ENCODE data around the gene PGAM2. TPM values are rescaled to one million over a fixed set of nuclear protein-coding genes. Genes with fewer than 3 reads are reported as not detected.

Gene PGAM2
- total RNA-seq, 1 experiment from 2014 or later, result not detected

DNA sequence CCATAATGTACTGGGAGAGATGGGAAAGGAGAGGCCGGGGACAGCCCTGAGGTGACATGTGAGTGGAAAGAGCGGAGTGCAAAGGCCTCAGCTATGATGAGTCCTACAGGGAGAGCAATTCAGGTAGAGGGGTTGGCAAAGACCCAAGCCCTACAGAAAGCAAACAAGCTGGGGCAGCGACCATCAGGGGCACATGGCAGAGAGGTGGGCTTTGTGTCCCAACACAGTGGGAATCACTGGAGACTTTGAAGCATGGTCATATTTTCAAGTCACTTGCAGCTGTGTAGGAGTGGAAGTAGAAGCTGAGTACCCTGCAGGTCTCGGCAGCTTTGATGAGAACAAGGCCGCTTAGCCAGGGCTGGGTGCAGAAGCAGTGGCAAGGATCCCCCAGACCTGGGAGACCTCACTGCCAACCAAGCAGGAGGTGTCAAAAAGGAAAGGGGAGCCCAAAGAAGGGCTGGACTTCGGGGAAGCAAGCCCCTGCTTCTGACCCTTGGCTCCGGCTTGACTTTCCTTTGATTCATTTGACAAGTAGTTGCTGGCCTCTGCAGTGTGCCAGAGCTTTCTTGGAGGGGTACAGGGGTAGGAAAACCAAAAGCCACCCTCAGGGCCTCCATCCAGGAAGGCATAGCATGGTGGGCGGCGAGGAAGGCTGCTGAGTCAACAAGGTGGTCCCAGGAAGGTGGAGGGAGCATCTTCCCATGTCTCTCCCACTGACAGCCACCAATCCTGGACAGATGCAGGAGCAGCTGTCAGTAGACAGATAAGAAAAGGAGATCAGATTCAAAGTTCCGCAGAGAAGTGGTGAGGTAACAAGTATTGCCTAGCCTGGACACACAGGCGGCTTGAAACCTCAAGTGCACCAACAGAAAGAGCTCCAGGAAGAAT is 1.9 kb upstream of the PGAM2 start:
- no peak for DNase-seq (ENCODE audit: low read depth)

GRCh38 chr7:44066494-44067063 is 1.2 kb upstream of the PGAM2 start:
- DNase-seq (ENCODE audit: low read depth), result no peak

DNA sequence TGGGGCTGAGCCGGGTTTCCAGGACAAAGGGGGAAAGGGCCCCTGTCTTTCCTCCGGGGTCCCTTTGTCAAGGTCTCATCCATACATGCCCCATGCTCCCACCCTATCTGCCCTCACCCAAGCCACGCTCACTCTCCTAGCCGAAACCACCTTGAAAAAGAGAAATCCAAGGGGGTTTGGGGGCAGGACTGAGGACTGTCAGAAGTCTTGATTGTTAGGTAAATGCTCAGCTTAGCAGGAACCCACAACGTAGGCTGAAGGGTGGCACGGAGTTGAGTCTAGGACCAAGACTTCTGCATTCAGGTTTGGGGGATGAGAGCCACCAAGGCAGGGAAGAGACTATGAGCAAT is 719 bp upstream of the PGAM2 start:
- DNase-seq (ENCODE audit: low read depth), result no peak

DNA sequence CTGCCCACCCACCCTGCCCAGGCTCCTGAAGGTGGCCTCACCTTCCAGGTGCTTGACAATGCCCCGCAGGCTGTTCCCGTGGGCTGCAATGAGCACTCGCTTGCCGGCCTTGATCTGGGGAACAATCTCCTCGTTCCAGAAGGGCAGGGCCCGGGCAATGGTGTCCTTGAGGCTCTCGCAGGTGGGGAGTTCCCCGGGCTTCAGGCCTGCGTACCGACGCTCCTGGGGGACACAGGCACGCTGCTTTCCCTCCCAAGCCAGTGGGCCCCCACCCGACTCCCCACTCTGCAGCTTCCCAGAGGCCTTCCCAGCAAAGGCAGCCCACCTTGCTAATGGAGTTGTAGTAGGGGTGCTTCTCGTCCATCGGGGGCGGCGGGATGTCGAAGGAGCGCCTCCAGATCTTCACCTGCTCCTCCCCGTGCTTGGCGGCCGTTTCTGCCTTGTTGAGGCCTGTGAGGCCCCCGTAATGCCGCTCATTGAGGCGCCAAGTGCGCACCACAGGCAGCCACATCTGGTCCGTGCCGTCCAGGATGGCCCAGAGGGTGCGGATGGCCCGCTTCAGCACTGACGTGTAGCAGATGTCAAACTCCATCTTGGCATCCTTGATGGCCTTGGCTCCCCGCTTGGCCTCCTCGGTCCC is 456 bp downstream of the PGAM2 start:
- no peak for DNase-seq (ENCODE audit: low read depth)

- no peak for DNase-seq (ENCODE audit: low read depth)
Observed at GRCh38 chr7:44063894-44064651, 1.3 kb downstream of the PGAM2 start.

DNA sequence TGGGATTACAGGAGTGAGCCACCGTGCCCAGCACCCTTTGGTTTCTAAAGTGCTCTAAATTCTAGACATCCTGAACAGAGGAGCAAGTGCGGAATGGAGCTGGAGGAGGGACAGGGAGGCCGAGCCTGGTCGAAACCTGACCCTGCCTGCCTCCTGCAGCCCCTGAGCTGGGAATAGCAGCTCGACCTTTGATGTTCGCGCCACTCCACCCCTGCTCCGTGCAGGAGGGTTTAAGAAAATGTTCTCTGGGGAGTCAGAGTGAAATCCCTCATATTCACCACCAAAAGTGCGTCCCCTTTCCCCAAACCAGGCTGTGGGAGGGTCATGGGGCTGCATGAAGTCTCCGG is 1.8 kb downstream of the PGAM2 start:
- no peak for DNase-seq (ENCODE audit: low read depth)

DNA sequence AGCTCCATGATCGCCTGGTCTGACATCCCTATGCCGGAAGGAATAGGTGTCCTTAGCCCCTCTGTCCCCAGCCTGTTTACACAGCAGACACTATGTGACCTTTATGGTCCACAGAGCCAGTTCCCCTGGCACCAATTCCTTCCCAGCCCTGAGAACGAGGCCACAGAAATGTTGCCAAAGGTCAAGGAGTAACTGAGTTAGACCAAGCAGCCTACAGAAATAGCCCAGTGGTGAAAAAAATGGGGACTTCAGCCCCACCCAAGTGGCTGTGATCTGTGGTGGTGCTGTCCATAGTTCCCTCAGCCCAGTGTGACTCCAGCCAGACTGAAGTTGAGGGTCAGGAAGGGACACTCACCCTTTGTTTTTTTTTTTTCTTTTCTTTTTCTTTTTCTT is 2.5 kb downstream of the PGAM2 start:
- no peak for DNase-seq (ENCODE audit: low read depth)

DNA sequence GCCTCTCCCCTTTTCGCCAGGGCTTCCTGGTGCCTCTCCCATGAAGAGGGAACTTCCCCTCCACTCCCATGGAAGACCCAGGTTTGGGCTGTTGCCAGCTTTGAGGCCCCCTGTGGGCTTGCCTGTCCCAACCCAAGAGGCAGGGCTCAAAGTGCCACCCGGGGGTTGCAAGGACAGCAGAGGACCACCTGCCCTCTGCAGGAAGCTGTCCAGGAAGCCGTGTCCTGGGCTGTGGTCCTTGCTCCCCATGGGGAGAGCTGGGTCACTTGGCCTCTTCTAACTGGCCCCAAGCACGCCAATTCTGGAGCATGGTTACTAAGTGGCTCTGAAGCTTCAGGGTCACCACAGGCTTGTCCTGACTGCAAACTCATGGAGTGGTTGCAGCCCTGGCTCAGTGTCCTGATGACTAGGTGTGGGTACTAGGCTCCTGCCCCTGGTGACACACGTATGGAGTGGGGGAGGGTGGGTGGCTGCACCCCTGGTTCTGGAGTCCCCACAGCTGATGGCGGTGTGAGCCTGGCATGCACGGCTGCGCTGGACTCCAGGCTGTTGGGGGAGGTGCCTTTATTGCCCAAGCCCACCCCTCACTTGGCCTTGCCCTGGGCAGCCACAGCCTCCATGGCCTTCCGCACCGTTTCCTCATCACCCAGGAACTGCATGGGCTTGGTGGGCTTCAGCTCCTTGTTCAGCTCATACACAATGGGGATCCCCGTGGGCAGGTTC is 3.0 kb downstream of the PGAM2 start:
- no peak for DNase-seq (ENCODE audit: low read depth)

- no peak for DNase-seq (ENCODE audit: low read depth)
Observed at GRCh38 chr7:44061645-44062179, 3.7 kb downstream of the PGAM2 start.

- DNase-seq (ENCODE audit: low read depth), result no peak
Observed at GRCh38 chr7:44060948-44061644, 4.3 kb downstream of the PGAM2 start.

GRCh38 chr7:44060091-44060947 is 5.0 kb downstream of the PGAM2 start:
- DNase-seq (ENCODE audit: low read depth), result no peak

- DNase-seq (ENCODE audit: low read depth), result no peak
Observed at GRCh38 chr7:44059219-44060090, 5.9 kb downstream of the PGAM2 start.

- no peak for DNase-seq (ENCODE audit: low read depth)
Observed at GRCh38 chr7:44058759-44059218, 6.6 kb downstream of the PGAM2 start.

GRCh38 chr7:44057849-44058758 is 7.3 kb downstream of the PGAM2 start:
- DNase-seq (ENCODE audit: low read depth), result no peak

DNA sequence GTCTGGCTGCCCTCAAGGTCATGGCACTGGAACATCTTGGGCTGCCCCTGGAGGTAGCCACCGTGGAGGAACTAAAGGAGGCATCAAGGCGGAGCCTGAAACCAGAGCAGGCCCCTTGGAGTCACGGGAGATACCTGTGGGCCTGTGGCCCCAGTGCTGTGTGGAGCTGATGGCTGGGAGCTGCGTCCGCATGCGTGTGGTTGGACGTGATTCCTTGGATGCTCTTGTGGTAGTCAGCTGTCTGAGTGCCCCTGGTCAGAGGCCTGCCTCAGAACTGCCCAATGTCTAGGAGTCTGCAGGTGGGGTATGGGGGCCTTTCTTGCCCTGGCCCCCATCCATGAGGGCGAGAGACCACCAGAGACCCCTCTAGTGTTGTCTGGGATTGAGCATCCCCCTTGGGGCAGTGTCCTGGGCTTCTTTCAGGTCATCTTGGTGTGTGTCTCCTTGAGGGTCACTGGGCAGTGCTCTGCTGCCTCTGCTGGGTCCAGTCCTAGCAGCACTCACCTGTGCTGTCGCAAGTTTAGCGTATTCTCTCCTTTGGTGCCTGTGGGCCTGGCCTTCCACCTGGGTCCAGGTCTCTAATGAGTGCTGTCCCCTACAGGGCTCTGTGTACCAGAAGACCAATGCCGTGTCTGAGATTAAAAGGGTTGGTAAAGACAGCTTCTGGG is 8.1 kb downstream of the PGAM2 start:
- no peak for DNase-seq (ENCODE audit: low read depth)

DNA sequence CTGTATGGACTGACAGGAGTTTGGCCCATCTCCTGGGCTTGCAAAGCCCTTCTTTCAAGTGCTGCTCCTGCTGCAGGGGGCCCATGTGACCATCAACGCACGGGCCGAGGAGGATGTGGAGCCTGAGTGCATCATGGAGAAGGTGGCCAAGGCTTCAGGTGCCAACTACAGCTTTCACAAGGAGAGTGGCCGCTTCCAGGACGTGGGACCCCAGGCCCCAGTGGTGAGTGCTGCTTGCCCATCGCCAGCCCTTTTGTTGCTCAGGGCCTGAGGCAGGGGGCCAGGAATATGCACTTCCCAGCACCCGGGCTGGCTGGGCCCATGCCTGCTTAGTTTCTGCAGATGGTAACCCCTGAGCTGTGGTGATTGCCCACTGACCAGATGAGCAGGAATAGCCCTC is 8.7 kb downstream of the PGAM2 start:
- DNase-seq (ENCODE audit: low read depth), result no peak

All from LHCN-M2 (cell line).